Measurements from ENCODE around the gene PELI3. TPM values are rescaled to one million over a fixed set of nuclear protein-coding genes. Genes with fewer than 3 reads are reported as not detected.
A peak's percentile ranks its signal among the peaks of the same experiment; 100 is the strongest.

PELI3 gene
- polyA plus RNA-seq, 3 donors: 5.9 to 7.0 (median 6.2) TPM

- no peak for DNase-seq
Observed at GRCh38 chr11:66473167-66473566, 6.5 kb downstream of the PELI3 start.

- no peak for DNase-seq
Observed at GRCh38 chr11:66473608-66474515, 7.2 kb downstream of the PELI3 start.

- no peak for DNase-seq
Observed at GRCh38 chr11:66475349-66476172, 8.9 kb downstream of the PELI3 start.

- DNase-seq: no peak
Observed at GRCh38 chr11:66476173-66476840, 9.6 kb downstream of the PELI3 start.

- DNase-seq: no peak
Observed at GRCh38 chr11:66476841-66477251, 10.1 kb downstream of the PELI3 start.

- DNase-seq: no peak
Observed at GRCh38 chr11:66477263-66478201, 10.8 kb downstream of the PELI3 start.

- no peak for DNase-seq
Observed at GRCh38 chr11:66478729-66479393, 12.2 kb downstream of the PELI3 start.

GRCh38 chr11:66479394-66480116, 12.8 kb downstream of the PELI3 start:
- peak; percentile 67 for DNase-seq

- DNase-seq: peak; percentile 95
Observed at GRCh38 chr11:66480117-66480938, 13.6 kb downstream of the PELI3 start, which contains the start of gene DPP3. DPP3 (plus strand) TSS chr11:66480434; CDS start chr11:66482201, 1,767 bp downstream.

- DNase-seq: no peak
Observed at GRCh38 chr11:66484806-66485380, 18.2 kb downstream of the PELI3 start.

- DNase-seq: no peak
Observed at GRCh38 chr11:66488957-66489356, 22.3 kb downstream of the PELI3 start.

- DNase-seq: no peak
Observed at GRCh38 chr11:66489636-66490035, 22.9 kb downstream of the PELI3 start.

- DNase-seq: no peak
Observed at GRCh38 chr11:66491315-66491935, 24.7 kb downstream of the PELI3 start.

- DNase-seq: no peak
Observed at GRCh38 chr11:66492161-66492865, 25.6 kb downstream of the PELI3 start.

GRCh38 chr11:66493130-66493529, 26.4 kb downstream of the PELI3 start:
- no peak for DNase-seq

GRCh38 chr11:66494458-66494857, 27.8 kb downstream of the PELI3 start:
- DNase-seq: no peak

- DNase-seq: no peak
Observed at GRCh38 chr11:66494935-66495334, 28.2 kb downstream of the PELI3 start.

All from renal pelvis (tissue), 4 donors.